Fibroblast of villous mesenchyme (primary cell): Measurements from ENCODE around the gene STUM. TPM values are rescaled to one million over a fixed set of nuclear protein-coding genes. Genes with fewer than 3 reads are reported as not detected.
"Not testable (repeated sequence)": the region's sequence is repeated elsewhere in the genome, so short reads cannot be mapped to it uniquely, and the experiment has no call there.

Experiments used
- DNase-seq: peaks from one replicate; pipeline ENCODE4 v3.0.0-alpha.2; 2010; ENCODE audit warnings: low read depth
- H3K4me3 ChIP-seq: 2 replicates; pipeline ENCODE4 v1.5.1; 2011; ENCODE audit warnings: low read depth, mild to moderate bottlenecking, low read length
- total RNA-seq: library from RNA; depleted of rRNA; stranded (reverse); fragments of >200 nt; gene quantifications from 2 replicates; pipeline ENCODE4 v1.2.3, GENCODE V29; 2012
- TF ChIP-seq, protein P1 (sequence below): IDR thresholded peaks from 2 replicates; pipeline ENCODE4 v1.5.1; 2012; ENCODE audit warnings: low read depth, mild to moderate bottlenecking, low read length; ENCODE audit not compliant: insufficient read depth

STUM gene
- total RNA-seq, 1 donor: under 0.01 TPM

DNA sequence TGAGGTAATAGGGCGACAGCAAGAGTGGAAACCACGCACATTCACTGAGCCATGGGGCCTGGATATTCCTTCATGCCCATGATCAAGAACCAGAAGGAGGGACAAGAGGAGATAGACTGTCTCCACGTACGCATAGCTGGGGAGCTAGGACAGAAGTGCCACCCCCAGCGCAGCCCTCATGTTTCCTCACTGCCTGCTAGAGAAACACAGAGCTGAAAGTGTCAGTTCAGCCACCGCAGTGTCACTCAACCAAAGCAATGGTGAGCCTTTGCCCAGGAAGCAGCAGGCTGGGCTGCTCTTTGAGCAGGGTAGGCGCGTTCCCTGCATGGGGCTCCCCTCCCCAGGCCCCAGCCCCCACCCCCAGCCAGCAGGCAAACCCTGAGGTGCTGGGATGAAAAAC, 68.5 kb downstream of the STUM start:
- H3K4me3 ChIP-seq: no peak overlapping the region
- DNase-seq: no peak
- TF ChIP-seq, protein P1, sequence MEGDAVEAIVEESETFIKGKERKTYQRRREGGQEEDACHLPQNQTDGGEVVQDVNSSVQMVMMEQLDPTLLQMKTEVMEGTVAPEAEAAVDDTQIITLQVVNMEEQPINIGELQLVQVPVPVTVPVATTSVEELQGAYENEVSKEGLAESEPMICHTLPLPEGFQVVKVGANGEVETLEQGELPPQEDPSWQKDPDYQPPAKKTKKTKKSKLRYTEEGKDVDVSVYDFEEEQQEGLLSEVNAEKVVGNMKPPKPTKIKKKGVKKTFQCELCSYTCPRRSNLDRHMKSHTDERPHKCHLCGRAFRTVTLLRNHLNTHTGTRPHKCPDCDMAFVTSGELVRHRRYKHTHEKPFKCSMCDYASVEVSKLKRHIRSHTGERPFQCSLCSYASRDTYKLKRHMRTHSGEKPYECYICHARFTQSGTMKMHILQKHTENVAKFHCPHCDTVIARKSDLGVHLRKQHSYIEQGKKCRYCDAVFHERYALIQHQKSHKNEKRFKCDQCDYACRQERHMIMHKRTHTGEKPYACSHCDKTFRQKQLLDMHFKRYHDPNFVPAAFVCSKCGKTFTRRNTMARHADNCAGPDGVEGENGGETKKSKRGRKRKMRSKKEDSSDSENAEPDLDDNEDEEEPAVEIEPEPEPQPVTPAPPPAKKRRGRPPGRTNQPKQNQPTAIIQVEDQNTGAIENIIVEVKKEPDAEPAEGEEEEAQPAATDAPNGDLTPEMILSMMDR: no peak

DNA sequence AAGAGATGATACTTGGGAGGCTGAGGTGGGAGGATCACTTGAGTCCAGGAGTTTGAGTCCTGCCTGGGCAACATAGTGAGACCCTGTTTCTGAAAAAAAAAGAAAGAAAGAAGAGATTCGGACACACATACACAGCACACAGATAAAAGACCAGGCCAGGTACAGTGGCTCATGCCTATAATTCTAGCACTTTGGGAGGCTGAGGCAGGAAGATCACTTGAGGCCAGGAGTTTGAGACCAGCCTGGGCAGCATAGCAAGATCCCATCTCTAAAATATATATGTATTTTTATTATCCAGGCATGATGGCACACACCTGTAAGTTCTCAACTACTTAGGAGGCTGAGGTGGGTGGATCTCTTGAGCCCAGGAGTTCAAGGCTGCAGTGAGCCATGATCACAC, 69.2 kb downstream of the STUM start:
- not testable (repeated sequence) for DNase-seq, H3K4me3 ChIP-seq

DNA sequence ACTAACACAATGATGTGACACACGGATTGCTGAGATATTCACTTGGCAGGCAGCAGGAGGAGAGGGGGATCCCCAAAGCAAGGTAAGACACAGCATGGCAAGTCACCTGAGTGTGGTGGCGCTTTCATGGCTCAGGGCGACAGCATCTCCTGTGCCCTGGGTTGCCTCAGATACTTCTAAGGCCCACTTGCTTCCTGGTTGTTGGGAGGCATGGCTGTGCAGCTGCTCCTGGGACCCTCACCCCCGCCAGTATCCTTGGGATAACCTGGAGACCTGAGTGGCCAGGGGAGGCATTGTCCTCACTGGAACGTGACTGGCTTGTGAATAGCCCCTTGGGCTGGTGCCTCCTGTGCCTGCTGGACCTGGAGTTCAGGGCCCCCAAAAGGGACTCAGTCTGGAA, 69.8 kb downstream of the STUM start:
- no peak overlapping the region for H3K4me3 ChIP-seq
- TF ChIP-seq, protein P1: no peak
- DNase-seq: no peak

DNA sequence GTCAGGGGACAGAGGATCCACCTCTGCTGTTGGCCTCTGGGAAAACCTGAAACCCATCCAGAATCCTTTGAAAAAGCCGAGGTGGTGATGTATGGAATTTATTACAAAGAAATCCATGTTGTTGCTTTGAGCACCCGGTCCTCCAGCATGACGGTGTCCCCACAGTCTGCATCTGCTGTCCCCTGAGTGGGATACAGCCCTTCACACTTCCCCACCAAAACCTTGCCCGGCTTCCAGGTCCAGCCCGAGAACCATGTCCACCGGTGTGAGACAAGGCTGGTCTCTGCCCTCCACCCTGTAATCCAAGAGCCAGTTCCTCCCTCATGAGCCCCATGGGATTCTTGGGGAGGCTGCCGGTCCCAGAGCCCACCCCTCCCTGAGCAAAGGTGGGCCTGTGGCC, 70.5 kb downstream of the STUM start:
- no peak for DNase-seq
- TF ChIP-seq, protein P1: no peak
- no peak overlapping the region for H3K4me3 ChIP-seq

DNA sequence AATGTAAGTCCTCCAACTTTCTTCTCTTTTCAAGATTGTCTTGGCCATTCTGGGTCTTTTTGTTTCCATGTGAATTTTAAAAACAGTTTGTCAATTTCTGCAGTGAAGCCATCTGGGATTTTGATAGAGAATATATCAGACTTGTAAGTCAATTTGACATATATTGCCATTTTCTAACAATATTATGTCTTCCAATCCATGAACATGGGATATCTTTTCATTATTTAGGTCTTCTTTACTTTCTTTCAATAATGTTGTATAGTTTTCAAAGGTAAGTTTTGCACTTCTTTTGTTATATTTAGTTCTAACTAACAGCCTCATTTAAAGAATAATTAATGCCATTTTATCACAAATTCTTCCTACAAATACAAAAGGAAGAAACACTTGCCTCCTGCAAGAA, 73.4 kb downstream of the STUM start:
- H3K4me3 ChIP-seq: no peak overlapping the region
- TF ChIP-seq, protein P1: no peak
- DNase-seq: no peak

DNA sequence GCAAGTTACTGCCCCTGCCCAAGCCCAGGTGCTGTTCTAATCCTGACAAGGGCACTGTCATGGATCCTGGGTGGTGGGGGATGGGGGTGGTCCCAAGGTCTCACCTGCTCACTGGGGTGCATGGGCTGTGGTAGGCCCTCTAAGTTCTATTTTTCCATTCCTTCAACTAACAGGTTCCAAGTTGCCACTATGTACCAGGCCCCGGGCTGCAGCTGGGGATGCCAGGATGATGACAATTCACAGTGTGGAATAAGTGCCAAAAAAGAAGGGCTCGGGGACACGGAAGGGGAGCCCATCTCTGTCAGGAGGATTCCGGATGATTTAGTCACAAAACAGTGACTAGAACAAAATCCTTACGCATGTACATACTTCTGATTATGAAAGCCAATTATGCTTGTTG, 76.0 kb downstream of the STUM start:
- H3K4me3 ChIP-seq: no peak overlapping the region
- DNase-seq: peak; percentile 17
- TF ChIP-seq, protein P1: no peak

GRCh38 chr1:226625326-226625725, 76.8 kb downstream of the STUM start:
- no peak for DNase-seq
- TF ChIP-seq, protein P1: no peak

More at GRCh38 chr1:226625326-226625725, 76.8 kb downstream of the STUM start:
- no peak overlapping the region for H3K4me3 ChIP-seq
